Panc1 (cell line): Measurements from ENCODE around the gene UNC13B. TPM values are rescaled to one million over a fixed set of nuclear protein-coding genes. Genes with fewer than 3 reads are reported as not detected.

ENCODE experiments used
- ATAC-seq: fragments of 200-7000 bp; cut with Tn5 transposase; 2 replicates; pipeline ENCODE4 v1.9.1; 2020; ENCODE audit warnings: mild to moderate bottlenecking, moderate library complexity
- BruUV-seq: library from RNA; stranded (reverse); fragments of 400-500 nt; replicated peaks from 2 replicates; lab custom pipeline; 2021; lab: Mats Ljungman, UMichigan
- CTCF ChIA-PET: fragments of 300-600 bp; sonication (Branson Sonifier 250); formaldehyde crosslinking; loops from one replicate; lab custom pipeline; 2022; ENCODE audit warnings: antibody characterized with exemption; lab: Charles Lee
- POLR2A ChIA-PET: fragments of 300-600 bp; sonication (Branson Sonifier 250); formaldehyde crosslinking; loops from one replicate; lab custom pipeline; 2022; ENCODE audit warnings: antibody characterized with exemption; lab: Charles Lee
- DNase-seq: peaks from one replicate; pipeline ENCODE4 v3.0.0-alpha.2; 2010; ENCODE audit warnings: low read depth, low spot score
- H3K27ac ChIP-seq: 2 replicates; pipeline ENCODE4 v1.5.1; 2011; ENCODE audit warnings: mild to moderate bottlenecking, low read length, inconsistent platforms
- H3K27me3 ChIP-seq: fragments of 200-500 bp; sonication (Bioruptor generic); 2 replicates; pipeline ENCODE4 v1.6.0; 2014; ENCODE audit warnings: low read length, inconsistent platforms; ENCODE audit not compliant: control insufficient read depth, insufficient read depth
- H3K36me3 ChIP-seq: fragments of 200-500 bp; sonication (Bioruptor generic); 2 replicates; pipeline ENCODE4 v1.5.1; 2014; ENCODE audit warnings: inconsistent platforms, mild to moderate bottlenecking, low read length, moderate library complexity; ENCODE audit not compliant: control insufficient read depth, insufficient read depth
- H3K4me1 ChIP-seq: 2 replicates; pipeline ENCODE4 v1.5.1; 2011; ENCODE audit warnings: inconsistent platforms, mild to moderate bottlenecking, low read length, moderate library complexity; ENCODE audit not compliant: control insufficient read depth, insufficient read depth
- H3K4me3 ChIP-seq, 2 experiments: 2 replicates each; pipeline ENCODE4 v1.5.1; 2011 to 2012; ENCODE audit warnings: low read depth in 2 of 2, low read length in 2 of 2, mild to moderate bottlenecking in 2 of 2, inconsistent platforms in 1 of 2, moderate library complexity in 1 of 2
- H3K9me3 ChIP-seq: fragments of 200-500 bp; sonication (Bioruptor generic); 2 replicates; pipeline ENCODE4 v1.5.1; 2014; ENCODE audit warnings: low read depth, mild to moderate bottlenecking, inconsistent platforms, low read length, moderate library complexity; ENCODE audit not compliant: control insufficient read depth, insufficient read depth
- CTCF ChIP-seq: fragments of 450-650 bp; IDR thresholded peaks from 2 replicates; pipeline ENCODE4 v1.5.1; 2017; ENCODE audit warnings: mild to moderate bottlenecking
- POLR2AphosphoS5 ChIP-seq: IDR thresholded peaks from 2 replicates; pipeline ENCODE4 v1.6.1; 2012; ENCODE audit warnings: mild to moderate bottlenecking, low read depth, low read length, moderate library complexity
- REST ChIP-seq, 2 experiments: IDR thresholded peaks; 2 replicates each; pipeline ENCODE4 v1.6.1; 2011 to 2012; ENCODE audit warnings: low read depth in 2 of 2, control low read depth in 1 of 2, low read length in 1 of 2, mild to moderate bottlenecking in 1 of 2, moderate library complexity in 1 of 2; ENCODE audit not compliant: insufficient read depth in 1 of 2
- SIN3A ChIP-seq: IDR thresholded peaks from 2 replicates; pipeline ENCODE4 v1.6.1; 2012; ENCODE audit warnings: low read depth, mild to moderate bottlenecking, low read length, moderate library complexity, borderline replicate concordance; ENCODE audit not compliant: insufficient read depth
- TCF7L2 ChIP-seq: IDR thresholded peaks from 2 replicates; pipeline ENCODE4 v1.6.1; 2011; ENCODE audit warnings: mild to moderate bottlenecking, low read depth, low read length, inconsistent platforms
- in situ Hi-C: cut with HindIII; loops from 2 replicates; pipeline ENCODE4 v1.10.0; 2016; ENCODE audit warnings: low sequenced_read_pairs, low pct_unique_long_range_greater_than_20kb
- intact Hi-C: fragments of 100-400 bp; cut with micrococcal nuclease; formaldehyde crosslinking; loops from one replicate; pipeline ENCODE4 v1.10.0; 2022; ENCODE audit not compliant: unreplicated experiment
- total RNA-seq: library from RNA; stranded (reverse); gene quantifications from one replicate; pipeline ENCODE4 v1.2.1, GENCODE V29; 2021; ENCODE audit not compliant: unreplicated experiment

Gene UNC13B
- total RNA-seq, 1 experiment from 2014 or later: 35.2 TPM

DNA sequence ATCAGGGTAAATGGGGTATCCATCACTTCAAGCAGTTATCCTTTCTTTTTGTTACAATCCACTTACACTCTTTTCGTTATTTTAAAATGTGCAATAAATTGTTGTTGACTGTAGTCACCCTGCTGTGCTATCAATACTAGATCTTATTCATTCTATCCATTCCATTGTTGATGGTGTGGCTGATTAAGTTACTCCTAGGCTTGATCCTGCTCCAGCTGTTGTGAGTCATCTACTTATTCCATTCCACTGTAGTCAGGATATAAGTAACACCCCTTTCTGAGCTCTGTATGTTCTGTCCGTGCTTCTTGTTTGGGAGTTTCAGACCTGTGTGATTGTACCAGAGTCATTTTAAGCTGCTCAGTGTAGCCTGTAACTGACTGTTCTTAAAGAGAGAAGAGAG, 205.6 kb downstream of the UNC13B start:
- H3K4me3 ChIP-seq: no peak overlapping the region
- BruUV-seq: no TSS peak

DNA sequence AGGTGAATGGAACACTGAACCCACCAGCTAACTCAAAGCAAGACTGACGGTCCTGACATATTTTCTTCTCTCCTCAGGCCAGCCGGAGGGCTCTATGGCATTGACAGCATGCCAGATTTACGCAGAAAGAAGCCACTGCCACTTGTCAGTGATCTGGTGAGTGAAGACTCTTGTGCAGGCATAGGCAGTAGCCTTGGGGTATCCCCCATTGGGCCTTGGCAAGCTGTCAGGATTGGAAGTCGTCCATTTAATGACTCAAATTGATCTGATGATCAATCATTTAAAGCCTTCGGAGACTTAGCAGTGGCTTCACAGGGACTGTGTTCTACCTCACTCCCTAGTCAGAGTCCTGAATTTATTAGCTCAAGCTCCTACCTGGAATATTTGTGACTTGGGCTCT, 208.4 kb downstream of the UNC13B start:
- ChIA-PET CTCF (interaction anchor here (0.6 kb wide), 1 partner anchor 682 kb away, joined by 3 read pairs; no protein-coding TSS in a partner anchor), POLR2A (no interaction called here)
- DNase-seq: no peak
- H3K27me3 ChIP-seq: no peaks in the 10 kb centered on the region
- no peaks in the 10 kb centered on the region for H3K9me3 ChIP-seq
- TF ChIP-seq SIN3A: no peak
- TF ChIP-seq CTCF: no peak
- TF ChIP-seq TCF7L2: no peak
- no peak for TF ChIP-seq REST (IDR thresholded peaks at IDR 0.05; ENCODE audit: insufficient read depth in 1 of 2, low read depth in 2 of 2, low read length in 1 of 2)
- peaks cover 4% of the 10 kb centered on the region; the same call in 1 of the 2 replicates for H3K4me1 ChIP-seq
- no peak for ATAC-seq
- intact Hi-C loops (loop anchor here (10.0 kb wide), 1 partner anchor 65 kb away; no protein-coding TSS in a partner anchor), in situ Hi-C loops (no loop called here)
- no peak overlapping the region for H3K27ac ChIP-seq
- no peaks in the 10 kb centered on the region for H3K36me3 ChIP-seq
- no peak overlapping the region for H3K4me3 ChIP-seq
- BruUV-seq: no TSS peak

More for the DNA sequence above, 205.6 kb downstream of the UNC13B start:
- peaks cover 4% of the 10 kb centered on the region; the same call in 1 of the 2 replicates for H3K4me1 ChIP-seq
- H3K36me3 ChIP-seq: no peaks in the 10 kb centered on the region
- H3K27me3 ChIP-seq: no peaks in the 10 kb centered on the region
- no peak overlapping the region for H3K27ac ChIP-seq
- no peak for TF ChIP-seq POLR2AphosphoS5
- TF ChIP-seq CTCF: no peak
- TF ChIP-seq SIN3A: no peak
- TF ChIP-seq TCF7L2: no peak
- no peak for TF ChIP-seq REST (IDR thresholded peaks at IDR 0.05; ENCODE audit: insufficient read depth in 1 of 2, low read depth in 2 of 2, low read length in 1 of 2)
- H3K9me3 ChIP-seq: no peaks in the 10 kb centered on the region
- DNase-seq (peak; percentile 12), ATAC-seq (peak; percentile 87)
- POLR2A ChIA-PET: interaction anchor here (0.6 kb wide), 1 partner anchor 12 kb away, joined by 4 read pairs; no protein-coding TSS in a partner anchor
- CTCF ChIA-PET: no interaction called here
- in situ Hi-C loops (no loop called here), intact Hi-C loops (no loop called here)
